Osteocyte (in vitro differentiated cells): ENCODE results near the gene MAGEB1. TPM values are rescaled to one million over a fixed set of nuclear protein-coding genes. Genes with fewer than 3 reads are reported as not detected.

Source experiments
- DNase-seq: peaks from one replicate; pipeline ENCODE4 v3.0.0; 2021; ENCODE audit warnings: mixed read lengths; ENCODE audit not compliant: unreplicated experiment; ENCODE audit errors: extremely low spot score
- H3K27ac Mint-ChIP-seq: one replicate; pipeline ENCODE4 v1.8.0; 2021; ENCODE audit warnings: mild to moderate bottlenecking, mixed read lengths; ENCODE audit not compliant: unreplicated experiment
- H3K27me3 Mint-ChIP-seq: one replicate; pipeline ENCODE4 v1.8.0; 2021; ENCODE audit warnings: mixed read lengths; ENCODE audit not compliant: unreplicated experiment
- H3K36me3 Mint-ChIP-seq: one replicate; pipeline ENCODE4 v1.8.0; 2021; ENCODE audit warnings: mixed read lengths; ENCODE audit not compliant: unreplicated experiment
- H3K4me1 Mint-ChIP-seq: one replicate; pipeline ENCODE4 v1.8.0; 2021; ENCODE audit warnings: mixed read lengths; ENCODE audit not compliant: unreplicated experiment
- H3K4me3 Mint-ChIP-seq: one replicate; pipeline ENCODE4 v1.8.0; 2021; ENCODE audit warnings: mild to moderate bottlenecking, moderate library complexity, mixed read lengths; ENCODE audit not compliant: unreplicated experiment
- H3K9me3 Mint-ChIP-seq: one replicate; pipeline ENCODE4 v1.8.0; 2021; ENCODE audit warnings: mixed read lengths; ENCODE audit not compliant: unreplicated experiment
- total RNA-seq: library from RNA; stranded (reverse); gene quantifications from 2 replicates; pipeline ENCODE4 v1.2.1, GENCODE V29; 2021
- TF ChIP-seq, protein P1 (sequence below): fragments of 200-600 bp; sonication (generic); IDR thresholded peaks from 2 replicates; pipeline ENCODE4 v1.5.0; 2021; ENCODE audit warnings: antibody characterized with exemption, mild to moderate bottlenecking, moderate library complexity

The MAGEB1 gene
- total RNA-seq, 1 donor from 2014 or later: not detected

DNA sequence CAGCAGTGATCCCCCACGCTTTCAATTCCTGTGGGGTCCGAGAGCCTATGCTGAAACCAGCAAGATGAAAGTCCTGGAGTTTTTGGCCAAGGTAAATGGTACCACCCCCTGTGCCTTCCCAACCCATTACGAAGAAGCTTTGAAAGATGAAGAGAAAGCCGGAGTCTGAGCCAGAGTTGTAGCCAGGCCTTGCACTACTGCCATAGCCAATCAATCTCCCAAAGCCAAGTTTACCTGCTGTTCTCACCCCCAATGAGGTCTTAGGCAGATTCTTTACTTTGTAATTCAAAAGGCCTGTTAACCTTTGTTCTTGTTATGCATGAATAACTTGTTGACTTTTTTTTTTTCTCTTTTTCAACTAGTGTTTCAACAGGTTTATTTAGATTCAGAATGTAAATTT, 27.6 kb upstream of the MAGEB1 start:
- TF ChIP-seq, protein P1, sequence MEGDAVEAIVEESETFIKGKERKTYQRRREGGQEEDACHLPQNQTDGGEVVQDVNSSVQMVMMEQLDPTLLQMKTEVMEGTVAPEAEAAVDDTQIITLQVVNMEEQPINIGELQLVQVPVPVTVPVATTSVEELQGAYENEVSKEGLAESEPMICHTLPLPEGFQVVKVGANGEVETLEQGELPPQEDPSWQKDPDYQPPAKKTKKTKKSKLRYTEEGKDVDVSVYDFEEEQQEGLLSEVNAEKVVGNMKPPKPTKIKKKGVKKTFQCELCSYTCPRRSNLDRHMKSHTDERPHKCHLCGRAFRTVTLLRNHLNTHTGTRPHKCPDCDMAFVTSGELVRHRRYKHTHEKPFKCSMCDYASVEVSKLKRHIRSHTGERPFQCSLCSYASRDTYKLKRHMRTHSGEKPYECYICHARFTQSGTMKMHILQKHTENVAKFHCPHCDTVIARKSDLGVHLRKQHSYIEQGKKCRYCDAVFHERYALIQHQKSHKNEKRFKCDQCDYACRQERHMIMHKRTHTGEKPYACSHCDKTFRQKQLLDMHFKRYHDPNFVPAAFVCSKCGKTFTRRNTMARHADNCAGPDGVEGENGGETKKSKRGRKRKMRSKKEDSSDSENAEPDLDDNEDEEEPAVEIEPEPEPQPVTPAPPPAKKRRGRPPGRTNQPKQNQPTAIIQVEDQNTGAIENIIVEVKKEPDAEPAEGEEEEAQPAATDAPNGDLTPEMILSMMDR: no peak
- H3K4me3 Mint-ChIP-seq: no peak overlapping the region
- no peaks in the 10 kb centered on the region for H3K9me3 Mint-ChIP-seq

DNA sequence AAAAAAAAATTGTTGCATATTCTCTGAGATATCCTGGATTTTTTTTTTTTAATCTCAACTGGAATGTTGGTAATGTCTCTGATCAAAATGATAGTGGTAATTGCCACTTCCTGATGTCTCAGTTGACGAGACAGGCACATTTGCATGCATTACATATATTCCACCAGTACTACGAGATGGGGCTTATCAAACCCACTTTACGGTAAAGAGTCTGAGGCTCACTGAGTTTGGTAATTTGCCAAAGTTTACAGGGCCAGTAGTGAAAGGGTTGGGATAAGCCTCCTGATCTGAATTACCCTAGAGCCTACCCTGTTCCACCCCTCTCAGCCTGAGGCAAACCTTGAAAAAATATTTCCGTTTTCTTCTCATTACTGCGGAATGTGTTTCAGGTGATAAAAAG, 26.3 kb upstream of the MAGEB1 start:
- Mint-ChIP-seq H3K27me3 (no peaks in the 10 kb centered on the region), H3K4me3 (no peak overlapping the region), H3K9me3 (no peaks in the 10 kb centered on the region), H3K36me3 (no peaks in the 10 kb centered on the region), H3K4me1 (no peaks in the 10 kb centered on the region), H3K27ac (no peak overlapping the region)
- no peak for DNase-seq
- TF ChIP-seq, protein P1: no peak

More for the DNA sequence above, 27.6 kb upstream of the MAGEB1 start:
- Mint-ChIP-seq H3K27me3 (no peaks in the 10 kb centered on the region), H3K4me1 (no peaks in the 10 kb centered on the region), H3K36me3 (no peaks in the 10 kb centered on the region), H3K27ac (no peak overlapping the region)
- DNase-seq: no peak

DNA sequence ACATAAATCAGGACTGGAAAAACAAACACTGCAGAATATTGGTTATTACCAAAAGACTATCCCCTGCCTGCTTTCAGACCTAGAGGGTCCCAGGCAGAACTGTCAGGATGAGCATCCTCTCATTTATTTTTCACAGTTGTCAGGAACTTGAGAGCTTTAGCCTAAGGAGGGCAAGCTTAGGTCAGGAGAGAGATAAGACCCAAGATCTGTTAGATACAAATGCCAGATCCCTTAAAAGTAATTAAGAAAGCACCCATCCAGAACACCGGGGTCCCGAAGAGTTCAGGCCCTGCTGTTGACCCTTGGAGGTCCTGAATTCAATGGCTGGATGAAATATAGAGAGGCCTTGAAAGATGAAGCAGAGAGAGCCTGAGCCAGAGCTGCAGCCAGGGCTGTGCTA, 22.4 kb upstream of the MAGEB1 start:
- H3K36me3 Mint-ChIP-seq: no peaks in the 10 kb centered on the region
- DNase-seq: no peak
- H3K4me1 Mint-ChIP-seq: no peaks in the 10 kb centered on the region
- H3K27me3 Mint-ChIP-seq: no peaks in the 10 kb centered on the region
- H3K9me3 Mint-ChIP-seq: no peaks in the 10 kb centered on the region
- no peak overlapping the region for H3K27ac Mint-ChIP-seq
- no peak overlapping the region for H3K4me3 Mint-ChIP-seq
- TF ChIP-seq, protein P1: no peak

DNA sequence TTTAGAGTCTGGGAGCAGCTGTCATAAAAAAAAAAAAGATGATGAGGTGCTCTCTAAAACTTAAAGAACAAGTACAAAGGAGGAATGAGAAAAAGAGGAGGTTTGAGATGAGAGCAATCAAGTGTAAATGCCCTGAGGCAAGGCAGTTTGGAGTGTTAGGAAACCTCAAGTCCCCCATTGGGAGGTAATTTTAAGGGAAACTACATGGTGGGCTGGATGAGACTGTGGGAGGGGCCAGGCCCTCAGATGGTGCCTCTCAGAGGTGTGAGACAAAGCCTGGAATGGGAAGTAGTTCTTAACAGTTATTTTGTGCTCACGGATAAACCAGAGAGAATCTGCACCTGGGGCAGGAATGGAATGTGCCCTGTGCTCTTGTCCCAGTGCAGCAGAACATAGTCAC, 18.4 kb upstream of the MAGEB1 start:
- TF ChIP-seq, protein P1: no peak
- no peaks in the 10 kb centered on the region for H3K36me3 Mint-ChIP-seq
- no peak overlapping the region for H3K4me3 Mint-ChIP-seq
- no peaks in the 10 kb centered on the region for H3K27me3 Mint-ChIP-seq
- DNase-seq: no peak
- no peaks in the 10 kb centered on the region for H3K9me3 Mint-ChIP-seq
- H3K4me1 Mint-ChIP-seq: no peaks in the 10 kb centered on the region
- no peak overlapping the region for H3K27ac Mint-ChIP-seq

DNA sequence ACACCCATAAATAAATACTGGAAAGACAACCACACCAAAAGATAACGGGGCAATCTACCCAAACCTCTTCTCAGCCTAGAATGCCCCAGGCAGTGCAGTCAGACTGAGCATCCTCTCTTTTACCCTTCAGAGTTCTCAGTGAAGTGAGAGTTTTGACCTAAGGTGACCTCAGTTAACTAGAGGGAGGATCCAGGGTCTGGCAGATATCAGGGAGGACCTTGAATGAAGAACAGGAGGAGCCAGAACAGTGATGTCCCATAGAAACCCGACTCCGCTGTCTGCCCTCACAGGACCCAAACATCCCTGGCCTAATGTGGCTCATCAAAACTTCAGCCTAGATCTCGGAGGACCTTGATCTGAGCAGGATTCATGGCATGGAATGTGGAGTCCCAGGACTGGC, 16.6 kb upstream of the MAGEB1 start, which contains the start of gene MAGEB3:
MAGEB3 (plus strand) TSS at position 263 of the 400 bp plus-strand sequence. CDS start 5,268 bp downstream, outside the sequence.
- no peaks in the 10 kb centered on the region for H3K36me3 Mint-ChIP-seq
- H3K4me3 Mint-ChIP-seq: no peak within 1 kb of the TSS
- DNase-seq: peak; percentile 40
- peaks cover 4% of the 10 kb centered on the region for H3K27me3 Mint-ChIP-seq
- TF ChIP-seq, protein P1: no peak
- H3K9me3 Mint-ChIP-seq: no peaks in the 10 kb centered on the region
- H3K27ac Mint-ChIP-seq: no peak within 1 kb of the TSS
- no peaks in the 10 kb centered on the region for H3K4me1 Mint-ChIP-seq
